Measurements from ENCODE around the gene JOSD2. TPM values are rescaled to one million over a fixed set of nuclear protein-coding genes. Genes with fewer than 3 reads are reported as not detected.

The JOSD2 gene
- total and polyA plus RNA-seq, 2 of the 4 experiments (the other 2 are of a cell fraction): 12.2 to 54.1 TPM

- POLR2A ChIA-PET (ENCODE audit: unreplicated experiment): no interaction called here
- no peak overlapping the region for H3K9ac ChIP-seq (ENCODE audit: low read depth, low read length)
- H3K23ac ChIP-seq (ENCODE audit: low read depth, low read length): no peak overlapping the region
- H2BK20ac ChIP-seq (ENCODE audit: low read depth, low read length): no peak overlapping the region
- no peaks in the 10 kb centered on the region for H3K27me3 ChIP-seq (ENCODE audit: control insufficient read depth, insufficient read depth, low read length)
- no peak overlapping the region for H3K14ac ChIP-seq (replicated peaks; ENCODE audit: low read depth, low read length)
- H2BK5ac ChIP-seq (ENCODE audit: low read depth, low read length, poor library complexity, severe bottlenecking): no peak overlapping the region
- BruUV-seq (replicated peaks): no TSS peak
- no peak overlapping the region for H4K91ac ChIP-seq (ENCODE audit: insufficient read depth, low read depth, low read length)
- no peak overlapping the region for H2AFZ ChIP-seq (replicated peaks; ENCODE audit: low read length, poor library complexity)
- H3K4me1 ChIP-seq (ENCODE audit: control insufficient read depth, insufficient read depth, low read length): 0 out of 2 replicates have a peak, but pooled peaks cover 2% of the 10 kb centered on the region
- CTCF ChIA-PET: no interaction called here
- no peak overlapping the region for H3K4me3 ChIP-seq (ENCODE audit: insufficient read depth, low read depth, low read length)
- peaks cover 16 to 27% of the 10 kb centered on the region in 2 experiments for H3K79me1 ChIP-seq (ENCODE audit: low read depth in 1 of 2, low read length in 2 of 2)
- no CpG with 5 or more reads among the region's 16 CpGs for WGBS, 2 experiments (ENCODE audit: extremely low coverage in 2 of 2, insufficient read length in 1 of 2)
- dilution Hi-C loops (cut with HindIII; ENCODE audit: low sequenced_read_pairs, unreplicated experiment) (no loop called here), in situ Hi-C loops (cut with MboI; ENCODE audit: low sequenced_read_pairs) (no loop called here), intact Hi-C loops (cut with micrococcal nuclease) (loop anchor here (5.0 kb wide), 1 partner anchor 113 kb away; the partner anchor contains the start of gene NAPSA)
- no peak overlapping the region for H3K56ac ChIP-seq (ENCODE audit: extremely low read depth, insufficient read depth, low read length)
- H2BK120ac ChIP-seq (ENCODE audit: low read depth, low read length): no peak overlapping the region
- H4K5ac ChIP-seq (ENCODE audit: low read depth, low read length): no peak overlapping the region
- H3K36me3 ChIP-seq (ENCODE audit: control insufficient read depth, insufficient read depth, low read length): peaks cover 26% of the 10 kb centered on the region
- peaks cover 5% of the 10 kb centered on the region; the same call in 1 of the 2 replicates for H3K9me1 ChIP-seq (ENCODE audit: insufficient read depth, low read length)
- no peaks in the 10 kb centered on the region for H3K9me3 ChIP-seq (ENCODE audit: control insufficient read depth, insufficient read depth, low read length)
- H2AK5ac ChIP-seq (ENCODE audit: low read depth, low read length): no peak overlapping the region
- H3K4me2 ChIP-seq (ENCODE audit: low read depth, low read length): no peak overlapping the region
- TF ChIP-seq MXI1 (IDR thresholded peaks at IDR 0.05; ENCODE audit: borderline replicate concordance, low read depth, low read length) (no peak), SMC3 (IDR thresholded peaks at IDR 0.05; ENCODE audit: low read depth, low read length) (no peak), NFE2L2 (IDR thresholded peaks at IDR 0.05; ENCODE audit: low read depth, low read length) (no peak), BHLHE40 (IDR thresholded peaks at IDR 0.05; ENCODE audit: low read depth, low read length) (no peak), CTCF (conservative IDR thresholded peaks at IDR 0.05; ENCODE audit: low read depth, low read length) (no peak), RFX5 (IDR thresholded peaks at IDR 0.05; ENCODE audit: low read depth, low read length) (no peak), POLR2A (IDR thresholded peaks at IDR 0.05; ENCODE audit: low read depth, low read length) (no peak), RCOR1 (IDR thresholded peaks at IDR 0.05; ENCODE audit: insufficient replicate concordance, low read length) (no peak), MAFK (IDR thresholded peaks at IDR 0.05; ENCODE audit: low read depth, low read length) (no peak), MAZ (IDR thresholded peaks at IDR 0.05; ENCODE audit: borderline replicate concordance, low read depth, low read length) (no peak), FOS (IDR thresholded peaks at IDR 0.05; ENCODE audit: low read depth, low read length) (no peak), CEBPB (IDR thresholded peaks at IDR 0.05; ENCODE audit: low read depth, low read length) (no peak), CHD1 (IDR thresholded peaks at IDR 0.05; ENCODE audit: low read depth, low read length) (no peak), RAD21 (IDR thresholded peaks at IDR 0.05; ENCODE audit: low read length) (no peak)
- TF ChIP-seq, protein P1, sequence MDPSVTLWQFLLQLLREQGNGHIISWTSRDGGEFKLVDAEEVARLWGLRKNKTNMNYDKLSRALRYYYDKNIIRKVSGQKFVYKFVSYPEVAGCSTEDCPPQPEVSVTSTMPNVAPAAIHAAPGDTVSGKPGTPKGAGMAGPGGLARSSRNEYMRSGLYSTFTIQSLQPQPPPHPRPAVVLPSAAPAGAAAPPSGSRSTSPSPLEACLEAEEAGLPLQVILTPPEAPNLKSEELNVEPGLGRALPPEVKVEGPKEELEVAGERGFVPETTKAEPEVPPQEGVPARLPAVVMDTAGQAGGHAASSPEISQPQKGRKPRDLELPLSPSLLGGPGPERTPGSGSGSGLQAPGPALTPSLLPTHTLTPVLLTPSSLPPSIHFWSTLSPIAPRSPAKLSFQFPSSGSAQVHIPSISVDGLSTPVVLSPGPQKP (IDR thresholded peaks at IDR 0.05; ENCODE audit: borderline replicate concordance, low read depth, low read length): no peak
- TF ChIP-seq, protein P2, sequence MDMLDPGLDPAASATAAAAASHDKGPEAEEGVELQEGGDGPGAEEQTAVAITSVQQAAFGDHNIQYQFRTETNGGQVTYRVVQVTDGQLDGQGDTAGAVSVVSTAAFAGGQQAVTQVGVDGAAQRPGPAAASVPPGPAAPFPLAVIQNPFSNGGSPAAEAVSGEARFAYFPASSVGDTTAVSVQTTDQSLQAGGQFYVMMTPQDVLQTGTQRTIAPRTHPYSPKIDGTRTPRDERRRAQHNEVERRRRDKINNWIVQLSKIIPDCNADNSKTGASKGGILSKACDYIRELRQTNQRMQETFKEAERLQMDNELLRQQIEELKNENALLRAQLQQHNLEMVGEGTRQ (IDR thresholded peaks at IDR 0.05; ENCODE audit: low read depth, low read length): no peak
- H2BK15ac ChIP-seq (ENCODE audit: low read depth, low read length): no peak overlapping the region
- H3K18ac ChIP-seq (ENCODE audit: low read depth, low read length): no peak overlapping the region
- H2AK9ac ChIP-seq (replicated peaks; ENCODE audit: low read depth, low read length, poor library complexity): peak overlapping the region; percentile 76
- no peak overlapping the region for H3K27ac ChIP-seq (ENCODE audit: insufficient read depth, low read length)
- no peak overlapping the region for H4K8ac ChIP-seq (ENCODE audit: low read depth in 2 of 2, low read length in 2 of 2)
- ATAC-seq (ENCODE audit: low read depth) (no peak), DNase-seq (no peak)
- H4K20me1 ChIP-seq (ENCODE audit: insufficient read depth, low read length): peaks cover 12% of the 10 kb centered on the region
- no peak overlapping the region for H3K4ac ChIP-seq (ENCODE audit: low read depth, low read length)
These were observed 31.2 kb downstream of the JOSD2 start for GRCh38 chr19:50479761-50480251.

Data from IMR-90 (cell line).